Stomach (tissue), 4 donors: ENCODE measurements around the gene HDAC10.

ENCODE experiments used
- CTCF ChIP-seq, 7 experiments: fragments of 450-650 bp in 4 of 7; fragments of 200-600 bp in 3 of 7; sonication (generic) in 3 of 7; IDR thresholded peaks; one replicate each; pipeline ENCODE4 v1.5.1; 2016 to 2019; ENCODE audit warnings: antibody characterized with exemption in 7 of 7, control low read depth in 2 of 7, mild to moderate bottlenecking in 1 of 7
- POLR2AphosphoS5 ChIP-seq, 3 donors: sonication (generic); formaldehyde crosslinking; IDR thresholded peaks; one replicate each; pipeline ENCODE4 v1.6.1; 2016; ENCODE audit warnings: antibody characterized with exemption in 3 of 3

- TF ChIP-seq CTCF (IDR thresholded peaks at IDR 0.05) (no peak), POLR2AphosphoS5 (IDR thresholded peaks at IDR 0.05) (no peak)
These were observed 24.8 kb downstream of the HDAC10 start for GRCh38 chr22:50226063-50226874.
